HG02973 (cell line): Measurements from ENCODE around the gene SCTR.
"Not testable (repeated sequence)": the region's sequence is repeated elsewhere in the genome, so short reads cannot be mapped to it uniquely, and the experiment has no call there.

Experiments
- ATAC-seq: cut with Tn5 transposase; IDR thresholded peaks from one replicate; pipeline ENCODE4 v1.9.1; 2021; ENCODE audit warnings: moderate library complexity; ENCODE audit not compliant: unreplicated experiment

The SCTR gene

GRCh38 chr2:119417908-119418307, 106.4 kb downstream of the SCTR start:
- ATAC-seq: no peak

DNA sequence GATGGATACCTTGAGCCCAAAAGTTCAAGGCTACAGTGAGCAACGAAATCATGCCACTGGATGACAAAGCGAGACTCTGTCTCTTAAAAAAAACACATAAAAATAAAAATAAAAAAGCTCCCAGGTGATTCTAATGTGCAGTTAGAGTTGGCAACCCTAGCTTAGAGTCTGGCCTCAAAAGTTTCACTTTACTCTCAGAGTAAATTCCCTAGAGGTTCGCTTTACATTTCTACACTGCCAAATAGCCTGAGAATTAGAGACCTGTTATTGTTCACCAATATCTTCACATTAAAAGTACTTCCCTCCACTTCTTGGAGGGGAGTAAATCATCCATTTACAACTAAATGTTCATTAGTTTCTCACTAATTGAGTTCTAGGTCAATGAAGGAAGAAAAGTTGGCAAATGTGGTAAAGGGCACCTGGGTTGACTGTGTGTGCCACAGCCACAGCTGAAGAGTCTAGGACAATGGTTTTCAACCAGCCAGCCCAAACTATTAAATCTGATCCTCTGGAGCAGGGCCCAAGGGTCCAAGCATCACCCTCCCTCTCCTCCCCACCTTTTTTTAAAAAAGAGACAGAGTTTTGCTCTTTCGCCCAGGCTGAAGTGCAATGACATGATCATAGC, 107.9 kb downstream of the SCTR start:
- no peak for ATAC-seq

DNA sequence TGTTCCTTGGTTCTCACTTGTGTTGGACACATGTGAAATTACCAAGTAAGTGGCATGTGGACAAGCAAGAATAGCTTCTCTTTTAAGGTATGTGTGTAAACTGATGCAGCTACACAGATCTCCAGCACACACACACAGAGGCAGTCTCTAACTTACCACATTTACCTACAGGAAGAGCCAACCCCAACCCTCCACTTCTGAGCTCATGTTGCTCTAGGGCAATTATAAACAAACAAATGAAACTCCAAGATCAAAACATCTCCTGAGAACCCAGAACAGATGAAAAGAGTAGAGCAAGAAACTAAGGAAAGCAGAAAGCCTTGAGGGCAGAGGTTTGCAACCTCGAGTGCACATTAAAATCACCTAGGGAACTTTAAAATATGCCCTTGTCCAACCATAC, 108.7 kb downstream of the SCTR start:
- ATAC-seq: no peak

DNA sequence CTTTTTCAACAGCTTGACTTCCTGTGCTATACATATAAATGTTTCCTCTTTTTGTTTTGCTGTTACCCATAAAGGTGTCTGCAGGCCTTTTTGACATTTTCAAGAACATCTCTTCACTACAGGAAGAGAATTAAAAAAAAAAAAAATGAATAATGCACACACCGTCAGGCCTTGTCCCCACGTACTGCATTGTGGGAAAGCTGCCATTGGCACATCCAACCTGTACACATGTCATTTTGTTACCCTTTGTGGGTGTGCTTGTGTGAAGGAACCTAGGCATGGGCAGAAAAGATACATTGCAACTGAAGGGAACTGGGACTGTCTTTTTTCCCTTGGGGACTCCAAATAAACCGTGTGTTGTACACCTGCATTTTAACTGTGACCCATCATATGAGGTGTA, 109.4 kb downstream of the SCTR start:
- ATAC-seq: no peak

DNA sequence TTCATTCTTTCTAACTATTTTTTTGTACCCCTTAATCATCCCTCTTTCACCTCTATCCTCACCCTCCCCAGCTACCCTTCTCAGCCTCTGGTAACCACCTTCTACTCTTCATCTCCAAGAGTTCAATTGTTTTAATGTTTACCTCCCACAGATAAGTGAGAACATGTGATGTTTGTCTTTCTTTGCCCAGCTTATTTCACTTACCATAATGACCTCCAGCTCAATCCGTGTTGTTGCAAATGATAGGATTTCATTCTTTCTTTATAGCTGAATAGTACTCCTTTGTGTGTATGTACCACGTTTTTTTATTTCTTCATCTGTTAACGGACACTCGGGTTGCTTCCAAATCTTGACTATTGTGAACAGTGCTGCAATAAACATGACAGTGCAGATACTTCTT, 114.8 kb downstream of the SCTR start:
- ATAC-seq: no peak

GRCh38 chr2:119408221-119408619, 116.1 kb downstream of the SCTR start:
- no peak for ATAC-seq

GRCh38 chr2:119407430-119408220, 116.7 kb downstream of the SCTR start:
- no peak for ATAC-seq

DNA sequence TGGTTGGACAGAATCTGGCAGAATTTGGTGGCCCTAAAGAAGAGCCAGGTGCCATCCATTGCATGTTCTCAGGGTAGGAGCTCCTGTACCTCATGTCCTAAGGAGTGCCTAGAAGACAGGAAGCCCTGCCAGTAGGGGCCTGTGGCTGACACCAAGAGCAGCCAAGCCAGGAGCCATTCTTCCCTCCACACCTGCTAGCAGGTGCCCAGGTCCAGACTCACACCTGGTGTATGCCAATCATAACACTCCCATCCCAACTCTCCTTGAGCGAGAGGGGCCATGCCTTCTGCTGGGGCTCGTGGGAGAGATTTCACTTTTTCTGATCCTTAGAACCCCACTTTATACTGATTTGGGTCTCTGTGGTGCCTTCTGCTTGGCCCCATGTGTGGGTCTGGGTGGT, 119.1 kb downstream of the SCTR start:
- ATAC-seq: no peak

- ATAC-seq: not testable (repeated sequence)
Observed at GRCh38 chr2:119403618-119404017, 120.7 kb downstream of the SCTR start.

- no peak for ATAC-seq
Observed at GRCh38 chr2:119402645-119403560, 121.4 kb downstream of the SCTR start.

DNA sequence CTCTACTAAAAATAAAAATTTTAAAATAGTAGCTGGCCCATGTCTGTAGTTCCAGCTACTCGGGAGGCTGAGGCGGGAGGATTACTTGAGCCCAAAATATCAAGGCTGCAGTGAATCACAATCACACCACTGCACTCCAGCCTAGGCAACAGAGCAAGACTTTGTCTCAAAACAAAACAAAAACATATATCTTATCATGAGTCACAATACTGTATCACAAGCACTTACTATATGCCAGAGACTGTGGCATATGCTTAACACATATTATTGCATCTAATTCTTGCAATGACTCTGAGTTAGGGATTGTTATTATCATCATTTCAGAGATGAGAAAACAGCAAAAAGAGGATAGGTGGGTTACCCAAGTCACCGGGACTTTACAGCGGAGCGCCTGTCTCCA, 122.2 kb downstream of the SCTR start:
- no peak for ATAC-seq

- ATAC-seq: no peak
Observed at GRCh38 chr2:119397196-119397595, 127.1 kb downstream of the SCTR start.

GRCh38 chr2:119393971-119394748, 130.1 kb downstream of the SCTR start:
- ATAC-seq: no peak
